ENCODE results near the gene CAPRIN2. TPM values are rescaled to one million over a fixed set of nuclear protein-coding genes. Genes with fewer than 3 reads are reported as not detected.

Gene CAPRIN2
- total RNA-seq, 1 donor from 2014 or later = 30.2 TPM

DNA sequence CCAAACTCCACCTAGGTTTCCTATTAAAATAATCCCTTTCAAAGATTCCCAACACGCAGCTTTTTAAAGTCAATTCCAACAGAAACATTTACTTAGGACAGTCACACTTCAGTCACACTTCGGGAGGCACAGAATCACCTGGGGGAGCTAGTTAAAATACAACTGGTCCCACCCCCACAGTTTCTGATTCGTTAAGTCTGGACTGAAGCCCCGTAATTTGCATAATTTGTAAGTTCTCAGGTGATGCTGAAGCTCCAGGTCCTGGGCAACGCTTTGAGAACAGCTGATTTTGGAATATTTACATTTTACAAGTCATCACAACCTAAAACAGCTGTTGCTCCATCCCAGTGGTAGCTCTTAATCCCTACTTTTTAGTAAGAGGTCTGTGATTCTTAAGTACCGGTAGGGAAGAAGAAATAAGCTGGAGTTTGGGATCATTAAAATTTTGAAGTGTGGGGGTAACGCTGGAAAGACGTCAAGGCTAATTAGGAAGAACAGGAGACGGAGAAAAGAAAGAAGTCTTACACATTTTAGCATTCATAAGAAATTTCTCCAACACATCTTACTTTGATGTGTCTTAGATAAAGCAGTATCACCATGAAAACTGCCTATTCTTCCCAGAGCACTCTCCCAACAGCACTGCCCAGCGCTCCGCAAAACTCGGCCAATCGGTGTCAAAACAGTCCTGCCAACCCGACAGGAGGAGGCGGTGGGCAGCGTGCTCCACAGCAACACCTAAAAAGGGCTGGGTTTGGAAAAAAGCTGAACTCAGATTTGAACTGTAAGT lies 60.1 kb downstream of the CAPRIN2 start:
- no peaks in the 10 kb centered on the region for H3K36me3 ChIP-seq (ENCODE audit: control insufficient read depth, insufficient read depth, low read length)
- TF ChIP-seq, protein P1, sequence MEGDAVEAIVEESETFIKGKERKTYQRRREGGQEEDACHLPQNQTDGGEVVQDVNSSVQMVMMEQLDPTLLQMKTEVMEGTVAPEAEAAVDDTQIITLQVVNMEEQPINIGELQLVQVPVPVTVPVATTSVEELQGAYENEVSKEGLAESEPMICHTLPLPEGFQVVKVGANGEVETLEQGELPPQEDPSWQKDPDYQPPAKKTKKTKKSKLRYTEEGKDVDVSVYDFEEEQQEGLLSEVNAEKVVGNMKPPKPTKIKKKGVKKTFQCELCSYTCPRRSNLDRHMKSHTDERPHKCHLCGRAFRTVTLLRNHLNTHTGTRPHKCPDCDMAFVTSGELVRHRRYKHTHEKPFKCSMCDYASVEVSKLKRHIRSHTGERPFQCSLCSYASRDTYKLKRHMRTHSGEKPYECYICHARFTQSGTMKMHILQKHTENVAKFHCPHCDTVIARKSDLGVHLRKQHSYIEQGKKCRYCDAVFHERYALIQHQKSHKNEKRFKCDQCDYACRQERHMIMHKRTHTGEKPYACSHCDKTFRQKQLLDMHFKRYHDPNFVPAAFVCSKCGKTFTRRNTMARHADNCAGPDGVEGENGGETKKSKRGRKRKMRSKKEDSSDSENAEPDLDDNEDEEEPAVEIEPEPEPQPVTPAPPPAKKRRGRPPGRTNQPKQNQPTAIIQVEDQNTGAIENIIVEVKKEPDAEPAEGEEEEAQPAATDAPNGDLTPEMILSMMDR (IDR thresholded peaks at IDR 0.05; ENCODE audit: insufficient read depth, low read length, poor library complexity, severe bottlenecking) = peak; percentile 27
- H3K4me3 ChIP-seq (ENCODE audit: low read depth, low read length) = peak overlapping the region; percentile 75
- DNase-seq (ENCODE audit: low read depth) = no peak
- no peaks in the 10 kb centered on the region for H3K27me3 ChIP-seq (ENCODE audit: control insufficient read depth, insufficient read depth, low read length)

DNA sequence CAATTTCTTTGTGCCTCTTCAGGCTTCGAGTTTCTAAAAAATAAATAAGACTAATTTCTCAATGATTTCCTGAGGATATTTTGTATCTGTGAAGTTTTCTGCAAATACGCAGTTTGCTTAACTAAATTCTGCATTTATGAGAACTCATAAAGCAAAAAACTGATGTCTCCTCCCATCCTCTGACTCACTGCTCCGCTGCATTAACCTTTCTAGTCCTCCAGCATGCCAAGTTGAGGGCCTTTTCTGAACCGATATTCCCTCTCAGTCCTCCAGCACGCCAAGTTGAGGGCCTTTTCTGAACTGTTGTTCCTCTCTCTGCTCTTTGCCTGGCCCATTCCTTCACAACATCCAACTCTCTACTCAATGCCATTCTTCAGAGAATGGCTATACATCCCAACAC lies 62.3 kb downstream of the CAPRIN2 start:
- H3K4me3 ChIP-seq (ENCODE audit: low read depth, low read length) = no peak overlapping the region
- no peak for DNase-seq (ENCODE audit: low read depth)
- TF ChIP-seq, protein P1 (IDR thresholded peaks at IDR 0.05; ENCODE audit: insufficient read depth, low read length, poor library complexity, severe bottlenecking) = no peak

DNA sequence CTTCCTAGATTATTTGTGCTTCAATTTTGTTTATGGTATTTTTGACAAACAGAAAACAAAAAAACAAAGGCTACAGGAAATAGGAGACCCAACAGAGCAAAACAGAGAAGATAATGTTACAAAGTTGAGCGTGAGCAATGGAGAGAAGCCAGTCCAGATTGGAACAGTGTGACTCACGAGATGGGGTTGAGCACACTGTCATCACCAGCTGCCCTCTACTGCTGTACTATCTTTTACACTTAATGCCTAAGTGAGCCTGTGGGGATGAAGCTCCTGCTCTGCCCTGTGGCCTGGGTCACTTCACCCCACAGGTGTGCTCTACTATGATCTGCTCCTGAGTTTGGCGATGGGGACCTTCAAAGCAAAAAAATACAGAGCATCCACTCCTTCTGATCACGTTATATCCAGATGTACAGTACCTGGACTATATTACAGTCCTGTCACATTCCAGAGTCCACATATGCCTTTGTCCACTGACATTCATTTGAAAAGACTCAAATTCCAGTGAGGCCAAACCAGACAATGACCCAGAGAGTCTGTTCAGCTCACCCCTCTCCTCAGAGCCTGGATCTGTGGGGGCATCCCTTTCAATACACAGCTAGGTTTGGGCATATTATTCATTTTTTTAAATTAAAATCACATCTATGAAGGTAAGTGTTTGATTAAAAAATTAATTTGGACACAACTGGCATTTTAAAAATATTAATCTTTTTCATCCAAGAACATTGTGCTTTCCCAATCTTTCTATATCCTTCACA lies 63.5 kb downstream of the CAPRIN2 start:
- Histone ChIP-seq H3K27me3 (ENCODE audit: control insufficient read depth, insufficient read depth, low read length) (no peaks in the 10 kb centered on the region), H3K36me3 (ENCODE audit: control insufficient read depth, insufficient read depth, low read length) (no peaks in the 10 kb centered on the region), H3K4me3 (ENCODE audit: low read depth, low read length) (no peak overlapping the region)
- TF ChIP-seq, protein P1 (IDR thresholded peaks at IDR 0.05; ENCODE audit: insufficient read depth, low read length, poor library complexity, severe bottlenecking) = no peak
- DNase-seq (ENCODE audit: low read depth) = peak; percentile 37

More for the DNA sequence above, 62.3 kb downstream of the CAPRIN2 start:
- Histone ChIP-seq H3K27me3 (ENCODE audit: control insufficient read depth, insufficient read depth, low read length) (no peaks in the 10 kb centered on the region), H3K36me3 (ENCODE audit: control insufficient read depth, insufficient read depth, low read length) (no peaks in the 10 kb centered on the region)

DNA sequence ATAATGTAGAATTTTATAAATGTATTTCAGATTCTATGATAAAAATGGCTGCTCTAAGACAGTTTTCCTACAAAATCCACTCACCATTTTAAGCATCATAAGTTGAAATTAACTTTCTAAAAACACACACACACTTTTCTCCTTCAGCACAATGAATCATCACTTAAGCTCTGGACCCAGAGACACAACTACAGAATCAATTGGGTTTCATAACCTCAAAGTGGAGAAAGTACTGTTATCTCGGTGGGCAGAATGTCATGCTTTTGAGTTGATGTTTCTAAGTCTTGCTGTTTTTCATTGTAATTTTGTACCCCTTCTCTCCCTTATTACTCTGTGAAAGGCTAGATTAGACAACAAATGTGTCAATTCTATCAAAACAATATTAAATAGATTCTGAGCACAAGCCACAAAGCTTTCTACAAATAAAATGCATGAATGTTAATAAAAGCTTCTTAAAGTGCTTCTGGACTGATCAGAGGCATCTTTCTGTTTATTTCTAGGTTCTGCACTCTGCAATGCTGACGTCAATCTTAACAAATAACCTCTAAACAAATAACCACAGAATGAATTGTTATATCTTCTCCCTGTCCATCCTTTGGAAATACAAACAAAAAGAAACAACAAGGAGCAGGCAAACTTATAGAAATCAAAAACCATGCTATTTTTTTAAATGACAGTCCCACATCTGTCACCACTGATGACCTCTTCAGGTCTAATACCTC lies 67.3 kb downstream of the CAPRIN2 start:
- TF ChIP-seq, protein P1 (IDR thresholded peaks at IDR 0.05; ENCODE audit: insufficient read depth, low read length, poor library complexity, severe bottlenecking) = no peak
- Histone ChIP-seq H3K4me3 (ENCODE audit: low read depth, low read length) (no peak overlapping the region), H3K27me3 (ENCODE audit: control insufficient read depth, insufficient read depth, low read length) (no peaks in the 10 kb centered on the region), H3K36me3 (ENCODE audit: control insufficient read depth, insufficient read depth, low read length) (no peaks in the 10 kb centered on the region)
- DNase-seq (ENCODE audit: low read depth) = no peak

DNA sequence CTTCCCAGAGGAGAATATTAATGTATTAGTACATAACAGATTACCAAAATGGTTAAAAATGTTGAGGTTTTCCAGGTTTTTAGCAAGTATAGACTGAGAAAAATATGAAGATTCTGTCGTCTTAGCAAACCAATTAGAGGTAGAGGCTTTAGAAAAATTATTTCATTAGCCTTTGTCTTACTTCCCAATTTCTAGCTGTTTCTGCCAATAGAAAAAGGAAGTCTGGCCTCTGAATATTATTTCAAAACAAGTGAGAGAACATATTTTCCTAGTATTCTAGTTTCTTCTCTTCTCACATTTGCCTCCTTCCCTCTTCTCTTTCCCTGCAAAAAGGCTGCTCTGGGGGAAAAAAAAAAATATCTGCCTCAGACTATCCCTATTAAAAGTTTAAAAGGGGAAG lies 75.5 kb downstream of the CAPRIN2 start:
- no peak for DNase-seq (ENCODE audit: low read depth)
- Histone ChIP-seq H3K27me3 (ENCODE audit: control insufficient read depth, insufficient read depth, low read length) (no peaks in the 10 kb centered on the region), H3K36me3 (ENCODE audit: control insufficient read depth, insufficient read depth, low read length) (no peaks in the 10 kb centered on the region), H3K4me3 (ENCODE audit: low read depth, low read length) (no peak overlapping the region)
- TF ChIP-seq, protein P1 (IDR thresholded peaks at IDR 0.05; ENCODE audit: insufficient read depth, low read length, poor library complexity, severe bottlenecking) = no peak
